Common myeloid progenitor, CD34-positive (primary cell): ENCODE data around the gene ERRFI1.
"Not testable (repeated sequence)": the region's sequence is repeated elsewhere in the genome, so short reads cannot be mapped to it uniquely, and the experiment has no call there.

Experiments
- CTCF ChIA-PET: fragments of 350-600 bp; sonication (Branson Sonifier 250); formaldehyde crosslinking; loops from one replicate; lab custom pipeline; 2021; ENCODE audit warnings: antibody characterized with exemption; lab: Charles Lee
- POLR2A ChIA-PET: fragments of 350-600 bp; sonication (Branson Sonifier 250); formaldehyde crosslinking; loops from one replicate; lab custom pipeline; 2021; ENCODE audit warnings: antibody characterized with exemption; lab: Charles Lee
- DNase-seq, 3 donors: peaks; one replicate each; pipeline versions ENCODE4 v3.0.0 to v3.0.0-alpha.2; 2013
- H3K27ac ChIP-seq, 2 experiments: 1 replicate in 1 of 2; 2 replicates in 1 of 2; pipeline ENCODE4 v1.7.0; 2013; ENCODE audit warnings: inconsistent platforms in 2 of 2, low read length in 2 of 2, mild to moderate bottlenecking in 2 of 2, low read depth in 1 of 2, moderate library complexity in 1 of 2; ENCODE audit not compliant: severe bottlenecking in 2 of 2, insufficient read depth in 1 of 2, poor library complexity in 1 of 2
- H3K27me3 ChIP-seq, 5 experiments: replicated peaks in 2 of 5; 1 replicate in 3 of 5; 2 replicates in 2 of 5; pipeline versions ENCODE4 v1.6.1 to v1.7.0; 2013; ENCODE audit warnings: low read length in 4 of 5, mild to moderate bottlenecking in 2 of 5, moderate library complexity in 2 of 5, inconsistent platforms in 1 of 5; ENCODE audit not compliant: insufficient read depth in 5 of 5, control insufficient read depth in 4 of 5
- H3K36me3 ChIP-seq, 4 experiments: 1 replicate in 2 of 4; 2 replicates in 2 of 4; pipeline versions ENCODE4 v1.6.1 to v1.7.0; 2013; ENCODE audit warnings: low read length in 3 of 4, control low read depth in 1 of 4, mild to moderate bottlenecking in 1 of 4; ENCODE audit not compliant: control insufficient read depth in 4 of 4, insufficient read depth in 4 of 4
- H3K4me1 ChIP-seq, 4 experiments: 1 replicate in 3 of 4; 2 replicates in 1 of 4; pipeline versions ENCODE4 v1.6.1 to v1.7.1; 2013; ENCODE audit warnings: low read length in 3 of 4, mild to moderate bottlenecking in 3 of 4, control low read depth in 1 of 4, inconsistent platforms in 1 of 4, moderate library complexity in 1 of 4; ENCODE audit not compliant: control insufficient read depth in 4 of 4, insufficient read depth in 4 of 4; ENCODE audit errors: control extremely low read depth in 1 of 4
- H3K4me3 ChIP-seq, 7 experiments: 1 replicate in 4 of 7; 2 replicates in 3 of 7; pipeline versions ENCODE4 v1.5.1 to v1.7.0; 2013; ENCODE audit warnings: mild to moderate bottlenecking in 7 of 7, low read length in 6 of 7, moderate library complexity in 6 of 7, inconsistent platforms in 2 of 7, low read depth in 2 of 7, control low read depth in 1 of 7; ENCODE audit not compliant: insufficient read depth in 4 of 7, control insufficient read depth in 1 of 7; ENCODE audit errors: extremely low read depth in 1 of 7
- H3K9me3 ChIP-seq, 5 experiments: 1 replicate in 4 of 5; 2 replicates in 1 of 5; pipeline versions ENCODE4 v1.6.1 to v1.7.1; 2013; ENCODE audit warnings: low read length in 4 of 5, mild to moderate bottlenecking in 2 of 5, inconsistent platforms in 1 of 5, low read depth in 1 of 5, moderate library complexity in 1 of 5; ENCODE audit not compliant: control insufficient read depth in 4 of 5, insufficient read depth in 2 of 5; ENCODE audit errors: control extremely low read depth in 1 of 5
- WGBS: methylation state at CpG from one replicate; pipeline ENCODE4 v1.1.5; 2013; ENCODE audit not compliant: insufficient coverage; 5-methylcytosine and 5-hydroxymethylcytosine counted together

The ERRFI1 gene

DNA sequence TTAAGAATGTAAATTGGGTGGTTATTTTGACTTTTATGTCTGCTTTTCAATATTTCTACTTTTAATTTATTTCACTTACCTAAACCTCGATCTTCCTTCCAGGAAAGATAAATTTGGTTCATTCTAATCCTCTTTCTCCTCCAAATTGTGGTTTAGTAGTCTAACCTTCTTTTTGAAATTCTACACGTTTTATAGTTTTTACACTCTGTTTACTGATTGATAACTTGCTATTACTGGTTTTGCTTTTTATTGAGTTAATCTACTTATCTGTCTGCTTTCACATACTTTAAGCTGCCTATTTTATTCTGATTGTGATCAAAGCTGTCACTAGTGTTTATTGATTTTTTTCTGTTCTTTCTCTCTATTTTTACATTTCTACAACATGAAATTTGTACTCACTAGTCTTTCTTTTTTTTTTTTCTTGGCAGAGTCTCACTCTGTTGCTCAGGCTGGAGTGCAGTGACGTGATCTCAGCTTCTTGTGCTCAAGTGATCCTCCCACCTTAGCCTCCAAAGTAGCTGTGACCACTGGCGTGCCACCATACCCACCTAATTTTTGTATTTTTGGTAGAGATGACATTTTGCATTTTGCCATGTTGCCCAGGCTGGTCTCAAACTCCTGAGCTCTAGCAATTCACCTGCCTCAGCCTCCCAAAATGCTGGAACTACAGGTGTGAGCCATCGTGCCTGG is 27.9 kb upstream of the ERRFI1 start:
- 74% methylated on average over 2 of the region's 5 CpGs for whole genome bisulfite sequencing
- Histone ChIP-seq H3K4me1 (no peaks in the 10 kb centered on the region), H3K4me3 (no peak overlapping the region), H3K27me3 (peaks cover 0 to 3% (median 2%) of the 10 kb centered on the region in 5 experiments), H3K27ac (no peak overlapping the region), H3K9me3 (no peaks in the 10 kb centered on the region), H3K36me3 (no peaks in the 10 kb centered on the region)
- POLR2A ChIA-PET: no interaction called here
- CTCF ChIA-PET: no interaction called here
- no peak for DNase-seq

DNA sequence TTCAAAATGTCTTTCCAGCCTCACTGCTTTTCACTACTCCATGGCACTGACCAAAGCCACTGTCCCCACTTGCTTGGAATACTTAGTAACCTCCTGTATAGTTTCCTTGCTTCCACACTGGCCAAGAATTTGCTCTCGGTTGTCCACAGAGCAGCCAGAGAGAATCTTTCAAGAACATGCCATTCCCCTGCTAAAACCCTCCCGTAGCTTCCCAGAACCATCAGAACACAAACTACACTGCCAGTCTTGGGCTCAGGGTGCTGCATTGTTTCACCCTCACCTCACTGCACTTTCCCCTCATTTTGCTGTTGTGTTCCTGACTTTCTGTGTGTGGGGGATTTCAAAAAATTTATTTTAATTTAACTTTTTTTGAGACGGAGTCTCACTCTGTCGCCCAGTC is 25.5 kb upstream of the ERRFI1 start:
- Histone ChIP-seq H3K4me1 (no peaks in the 10 kb centered on the region), H3K27ac (no peak overlapping the region), H3K9me3 (no peaks in the 10 kb centered on the region), H3K36me3 (no peaks in the 10 kb centered on the region), H3K27me3 (peaks cover 0 to 2% (median 0%) of the 10 kb centered on the region in 5 experiments), H3K4me3 (no peak overlapping the region)
- POLR2A ChIA-PET: no interaction called here
- 100% methylated on average over 2 of the region's 4 CpGs for WGBS
- DNase-seq: no peak
- CTCF ChIA-PET: no interaction called here

DNA sequence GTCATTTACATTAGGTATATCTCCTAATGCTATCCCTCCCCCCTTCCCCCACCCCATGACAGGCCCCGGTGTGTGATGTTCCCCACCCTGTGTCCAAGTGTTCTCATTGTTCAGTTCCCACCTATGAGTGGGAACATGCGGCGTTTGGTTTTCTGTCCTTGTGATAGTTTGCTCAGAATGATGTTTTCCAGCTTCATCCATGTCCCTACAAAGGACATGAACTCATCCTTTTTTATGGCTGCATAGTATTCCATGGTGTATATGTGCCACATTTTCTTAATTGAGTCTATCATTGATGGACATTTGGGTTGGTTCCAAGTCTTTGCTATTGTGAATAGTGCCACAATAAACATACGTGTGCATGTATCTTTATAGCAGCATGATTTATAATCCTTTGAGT is 23.1 kb upstream of the ERRFI1 start:
- CTCF ChIA-PET: not testable (repeated sequence)
- WGBS: no CpG with 5 or more reads among the region's 4 CpGs

DNA sequence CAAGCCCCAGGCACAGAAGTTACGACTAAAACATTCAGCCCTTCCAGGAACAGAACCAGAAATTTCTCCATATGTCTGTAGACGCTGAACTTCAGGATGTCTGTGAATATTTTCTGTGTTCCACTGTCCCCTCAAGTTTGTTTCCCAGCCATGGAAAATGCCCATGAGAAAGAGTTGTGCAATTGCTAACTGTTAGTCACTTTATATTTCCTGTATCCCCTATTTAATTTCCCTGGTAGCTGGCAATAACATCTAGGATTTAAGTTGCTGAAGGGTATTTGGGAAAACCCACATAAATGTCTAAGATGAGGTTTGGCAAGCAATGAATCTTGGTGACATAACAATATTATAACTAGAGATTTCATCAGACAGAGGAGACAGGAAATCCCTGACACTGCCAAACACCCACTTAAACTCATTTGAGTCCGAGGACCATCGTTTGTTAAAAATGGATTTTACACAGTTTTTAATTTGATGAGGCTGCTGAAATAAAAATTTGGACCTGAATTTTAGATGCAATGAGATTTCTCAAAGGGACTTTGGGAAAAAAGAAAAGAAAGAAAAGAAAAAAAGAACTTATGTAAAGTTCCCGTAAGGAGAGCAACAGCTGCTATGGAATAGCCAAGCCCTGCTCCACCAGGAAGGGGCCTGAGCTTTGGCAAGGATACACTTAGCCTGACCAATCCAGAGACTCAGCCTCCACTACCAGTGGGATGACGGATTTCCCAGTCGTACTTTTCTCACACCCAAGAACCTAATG is 21.8 kb upstream of the ERRFI1 start:
- Histone ChIP-seq H3K27ac (no peak overlapping the region), H3K9me3 (no peaks in the 10 kb centered on the region), H3K4me3 (no peak overlapping the region), H3K36me3 (no peaks in the 10 kb centered on the region), H3K27me3 (no peaks in the 10 kb centered on the region), H3K4me1 (no peaks in the 10 kb centered on the region)
- ChIA-PET POLR2A (no interaction called here), CTCF (no interaction called here)
- WGBS: 50% methylated on average over 4 of the region's 7 CpGs
- peak in 1 of 3 donors; percentile 9 for DNase-seq

More for the DNA sequence above, 23.1 kb upstream of the ERRFI1 start:
- DNase-seq, H3K4me3 ChIP-seq, H3K27ac ChIP-seq, H3K9me3 ChIP-seq, H3K27me3 ChIP-seq, POLR2A ChIA-PET, H3K36me3 ChIP-seq, H3K4me1 ChIP-seq: not testable (repeated sequence)

- ChIA-PET POLR2A (no interaction called here), CTCF (no interaction called here)
- H3K27ac ChIP-seq: no peak overlapping the region
- no peaks in the 10 kb centered on the region for H3K27me3 ChIP-seq
- no peak for DNase-seq
- no peaks in the 10 kb centered on the region for H3K4me1 ChIP-seq
- H3K9me3 ChIP-seq: peaks cover 0 to 2% (median 0%) of the 10 kb centered on the region in 5 experiments
- H3K4me3 ChIP-seq: no peak overlapping the region
- H3K36me3 ChIP-seq: no peaks in the 10 kb centered on the region
- no CpG with 5 or more reads among the region's 3 CpGs for WGBS
Observed at GRCh38 chr1:8047112-8047511, 21.0 kb upstream of the ERRFI1 start.

DNA sequence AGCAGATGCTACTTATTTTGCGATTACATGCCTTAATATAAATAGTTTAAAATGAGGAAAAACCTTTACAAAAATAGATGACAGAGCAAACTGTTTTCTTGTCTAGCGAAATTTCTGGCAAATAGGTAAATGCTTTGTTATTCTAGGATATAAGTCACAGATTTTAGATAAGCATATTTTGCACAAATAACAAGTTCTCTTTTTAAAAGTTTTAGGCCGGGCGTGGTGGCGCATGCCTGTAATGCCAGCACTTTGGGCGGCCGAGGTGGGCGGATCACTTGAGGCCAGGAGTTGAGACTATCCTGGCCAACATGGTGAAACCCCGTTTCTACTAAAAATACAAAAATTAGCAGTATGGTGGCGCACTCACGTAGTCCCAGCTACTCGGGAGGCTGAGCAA is 20.3 kb upstream of the ERRFI1 start:
- no peaks in the 10 kb centered on the region for H3K36me3 ChIP-seq
- H3K4me1 ChIP-seq: no peaks in the 10 kb centered on the region
- H3K4me3 ChIP-seq: no peak overlapping the region
- H3K9me3 ChIP-seq: peaks cover 0 to 2% (median 0%) of the 10 kb centered on the region in 5 experiments
- CTCF ChIA-PET: no interaction called here
- no peak for DNase-seq
- no peak overlapping the region for H3K27ac ChIP-seq
- WGBS: 97% methylated on average over 7 of the region's 12 CpGs
- POLR2A ChIA-PET: no interaction called here
- H3K27me3 ChIP-seq: no peaks in the 10 kb centered on the region

- Histone ChIP-seq H3K36me3 (no peaks in the 10 kb centered on the region), H3K4me3 (no peak overlapping the region), H3K27me3 (no peaks in the 10 kb centered on the region), H3K27ac (no peak overlapping the region), H3K4me1 (no peaks in the 10 kb centered on the region), H3K9me3 (peaks cover 0 to 2% (median 0%) of the 10 kb centered on the region in 5 experiments)
- ChIA-PET POLR2A (no interaction called here), CTCF (no interaction called here)
- 100% methylated on average over 1 of the region's 2 CpGs for WGBS
- DNase-seq: no peak
Observed at GRCh38 chr1:8043621-8044020, 17.5 kb upstream of the ERRFI1 start.
